HG03064 (cell line): ENCODE data around the gene IFNB1.
A peak's percentile ranks its signal among the peaks of the same experiment; 100 is the strongest.

Experiments
- ATAC-seq: cut with Tn5 transposase; IDR thresholded peaks from one replicate; pipeline ENCODE4 v1.9.1; 2021; ENCODE audit warnings: low read depth; ENCODE audit not compliant: unreplicated experiment

The IFNB1 gene

GRCh38 chr9:21077781-21078180, at the start of gene IFNB1:
Gene IFNB1, minus strand, starts transcription at chr9:21077942. Its CDS starts 73 bp downstream, at chr9:21077869.
- no peak for ATAC-seq

- ATAC-seq = peak; percentile 91
These were observed 44.0 kb upstream of the IFNB1 start for GRCh38 chr9:21121595-21122251.

- ATAC-seq = no peak
These were observed 43.3 kb upstream of the IFNB1 start for GRCh38 chr9:21121079-21121478.

GRCh38 chr9:21119093-21119770, 41.5 kb upstream of the IFNB1 start:
- no peak for ATAC-seq

- ATAC-seq = no peak
These were observed 36.6 kb upstream of the IFNB1 start for GRCh38 chr9:21114311-21114710.

GRCh38 chr9:21110708-21111576, 33.2 kb upstream of the IFNB1 start:
- ATAC-seq = peak; percentile 90

GRCh38 chr9:21104787-21105186, 27.0 kb upstream of the IFNB1 start:
- no peak for ATAC-seq

GRCh38 chr9:21102305-21102704, 24.6 kb upstream of the IFNB1 start:
- no peak for ATAC-seq

- ATAC-seq = no peak
These were observed 20.1 kb upstream of the IFNB1 start for GRCh38 chr9:21097817-21098216.

- no peak for ATAC-seq
These were observed 19.1 kb upstream of the IFNB1 start for GRCh38 chr9:21096901-21097255.

GRCh38 chr9:21096172-21096900, 18.6 kb upstream of the IFNB1 start:
- ATAC-seq = peak; percentile 76

GRCh38 chr9:21095561-21095960, 17.8 kb upstream of the IFNB1 start:
- ATAC-seq = no peak

- no peak for ATAC-seq
These were observed 8.8 kb upstream of the IFNB1 start for GRCh38 chr9:21086538-21086937.

GRCh38 chr9:21085005-21085404, 7.3 kb upstream of the IFNB1 start:
- ATAC-seq = no peak

- ATAC-seq = no peak
These were observed 6.6 kb upstream of the IFNB1 start for GRCh38 chr9:21084242-21084850.

- no peak for ATAC-seq
These were observed 4.9 kb upstream of the IFNB1 start for GRCh38 chr9:21082671-21083070.

- no peak for ATAC-seq
These were observed 4.3 kb upstream of the IFNB1 start for GRCh38 chr9:21081999-21082398.

GRCh38 chr9:21081451-21081850, 3.7 kb upstream of the IFNB1 start:
- ATAC-seq = no peak

- ATAC-seq = no peak
These were observed 3.1 kb upstream of the IFNB1 start for GRCh38 chr9:21080793-21081192.

- no peak for ATAC-seq
These were observed 960 bp upstream of the IFNB1 start for GRCh38 chr9:21078702-21079101.
